ENCODE results near the gene SYK.

Gene SYK

DNA sequence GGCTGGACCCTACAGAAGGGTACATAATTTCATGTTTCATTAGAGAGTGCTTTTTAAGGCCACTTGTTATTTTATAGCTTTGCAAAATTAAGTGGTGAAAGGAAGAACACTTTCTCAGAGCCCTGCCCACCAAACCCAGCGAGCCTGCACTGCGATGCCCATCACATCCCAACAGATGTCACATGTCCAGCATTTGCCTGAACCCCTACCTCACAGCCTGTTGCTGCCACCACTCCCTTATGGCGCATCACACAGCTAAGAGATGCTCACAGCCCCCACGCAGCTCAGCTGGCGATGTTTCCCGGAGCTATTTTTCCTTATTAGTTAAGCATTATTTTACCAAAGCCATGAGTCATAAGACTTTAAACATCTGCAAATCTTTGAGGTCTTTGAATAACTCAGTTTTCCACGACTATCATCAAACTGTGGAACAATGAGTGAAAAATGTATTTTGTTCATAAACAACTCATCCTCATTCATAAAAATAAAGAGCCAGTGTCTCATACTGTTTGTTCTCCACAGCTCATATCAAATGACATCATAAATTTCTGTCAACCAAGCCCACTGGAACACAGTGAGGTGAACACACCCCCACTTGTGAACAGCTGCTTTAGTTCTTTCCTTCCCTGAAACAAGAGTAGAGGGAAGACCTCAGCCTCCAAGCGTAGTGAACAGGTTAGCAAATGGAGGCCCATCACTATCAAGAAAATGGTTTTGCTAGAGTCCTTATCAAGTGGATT lies 104.9 kb downstream of the SYK start:
- in situ Hi-C loops (cut with HindIII; ENCODE audit: low pct_ligation_motif_present, low sequenced_read_pairs): loop anchor here (25.0 kb wide), 1 partner anchor 756 kb away; no protein-coding TSS in a partner anchor
- TF ChIP-seq, protein P1, sequence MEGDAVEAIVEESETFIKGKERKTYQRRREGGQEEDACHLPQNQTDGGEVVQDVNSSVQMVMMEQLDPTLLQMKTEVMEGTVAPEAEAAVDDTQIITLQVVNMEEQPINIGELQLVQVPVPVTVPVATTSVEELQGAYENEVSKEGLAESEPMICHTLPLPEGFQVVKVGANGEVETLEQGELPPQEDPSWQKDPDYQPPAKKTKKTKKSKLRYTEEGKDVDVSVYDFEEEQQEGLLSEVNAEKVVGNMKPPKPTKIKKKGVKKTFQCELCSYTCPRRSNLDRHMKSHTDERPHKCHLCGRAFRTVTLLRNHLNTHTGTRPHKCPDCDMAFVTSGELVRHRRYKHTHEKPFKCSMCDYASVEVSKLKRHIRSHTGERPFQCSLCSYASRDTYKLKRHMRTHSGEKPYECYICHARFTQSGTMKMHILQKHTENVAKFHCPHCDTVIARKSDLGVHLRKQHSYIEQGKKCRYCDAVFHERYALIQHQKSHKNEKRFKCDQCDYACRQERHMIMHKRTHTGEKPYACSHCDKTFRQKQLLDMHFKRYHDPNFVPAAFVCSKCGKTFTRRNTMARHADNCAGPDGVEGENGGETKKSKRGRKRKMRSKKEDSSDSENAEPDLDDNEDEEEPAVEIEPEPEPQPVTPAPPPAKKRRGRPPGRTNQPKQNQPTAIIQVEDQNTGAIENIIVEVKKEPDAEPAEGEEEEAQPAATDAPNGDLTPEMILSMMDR (IDR thresholded peaks at IDR 0.05; ENCODE audit: low read depth, low read length, missing control alignments): no peak
- no peak for DNase-seq
- Histone ChIP-seq H3K4me3 (ENCODE audit: low read depth, low read length) (no peak overlapping the region), H3K36me3 (replicated peaks) (no peaks in the 10 kb centered on the region), H3K27me3 (replicated peaks) (no peaks in the 10 kb centered on the region), H3K27ac (no peak overlapping the region)

DNA sequence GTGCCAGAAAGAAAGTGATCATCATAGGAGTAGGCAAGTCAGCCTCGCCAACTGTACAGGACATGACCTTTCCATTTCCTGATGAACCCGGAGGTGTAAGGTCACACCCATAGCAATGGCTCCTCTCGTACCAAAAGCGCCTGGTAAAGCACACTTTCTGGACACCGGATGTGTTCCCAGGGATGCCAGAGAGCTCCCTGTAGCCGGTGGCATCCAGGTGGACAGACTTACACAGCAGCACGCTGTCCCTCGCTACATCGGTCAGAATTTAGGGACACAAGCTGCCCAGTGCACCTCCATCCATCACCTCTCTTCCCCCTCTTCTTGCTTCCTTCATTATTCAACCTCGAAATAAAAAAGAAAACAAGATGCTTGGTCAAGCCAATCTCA lies 105.4 kb downstream of the SYK start:
- TF ChIP-seq, protein P1 (IDR thresholded peaks at IDR 0.05; ENCODE audit: low read depth, low read length, missing control alignments): no peak
- Histone ChIP-seq H3K27ac (no peak overlapping the region), H3K4me3 (ENCODE audit: low read depth, low read length) (no peak overlapping the region), H3K36me3 (replicated peaks) (no peaks in the 10 kb centered on the region), H3K27me3 (replicated peaks) (no peaks in the 10 kb centered on the region)
- in situ Hi-C loops (cut with HindIII; ENCODE audit: low pct_ligation_motif_present, low sequenced_read_pairs): loop anchor here (25.0 kb wide), 1 partner anchor 755 kb away; no protein-coding TSS in a partner anchor
- no peak for DNase-seq

DNA sequence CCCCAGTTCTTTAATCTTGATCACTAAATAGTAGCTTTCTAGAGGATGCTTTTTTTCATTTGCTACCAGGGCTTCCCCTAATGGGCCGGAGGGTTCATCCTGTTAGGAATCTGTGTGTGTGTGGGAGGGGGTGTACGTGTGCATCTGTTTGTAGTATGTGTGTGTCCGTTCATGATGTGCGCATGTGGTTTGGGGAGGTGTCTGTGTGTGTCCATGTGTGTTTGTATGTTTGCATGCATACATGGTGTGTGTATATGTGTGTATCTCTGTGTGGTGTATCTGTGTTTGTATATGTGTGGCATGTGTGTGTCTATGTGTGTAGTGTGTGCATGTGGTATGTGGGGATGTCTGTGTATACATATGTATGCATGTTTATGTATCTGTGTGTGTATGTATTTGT lies 106.2 kb downstream of the SYK start:
- TF ChIP-seq, protein P1 (IDR thresholded peaks at IDR 0.05; ENCODE audit: low read depth, low read length, missing control alignments): no peak
- in situ Hi-C loops (cut with HindIII; ENCODE audit: low pct_ligation_motif_present, low sequenced_read_pairs): loop anchor here (25.0 kb wide), 1 partner anchor 755 kb away; no protein-coding TSS in a partner anchor
- Histone ChIP-seq H3K27ac (no peak overlapping the region), H3K4me3 (ENCODE audit: low read depth, low read length) (no peak overlapping the region), H3K27me3 (replicated peaks) (no peaks in the 10 kb centered on the region), H3K36me3 (replicated peaks) (no peaks in the 10 kb centered on the region)
- no peak for DNase-seq

DNA sequence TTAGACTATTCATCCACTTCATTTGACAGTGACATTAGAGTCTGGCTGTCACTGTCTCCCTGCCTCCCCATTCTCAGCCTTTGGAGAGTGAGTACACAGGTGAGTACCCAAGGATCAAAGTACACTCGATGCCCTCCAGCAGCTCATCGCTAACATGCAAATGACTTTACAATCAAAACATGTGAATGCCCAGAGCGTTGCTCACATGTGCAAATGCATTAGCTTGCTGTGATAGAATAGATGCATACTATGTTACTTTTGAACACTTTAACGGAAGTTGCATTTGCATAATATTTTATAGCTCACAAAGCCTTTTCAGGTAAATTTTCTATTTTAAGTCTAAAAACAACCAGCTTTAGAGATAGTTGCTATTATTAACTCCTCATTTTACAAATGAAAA lies 107.6 kb downstream of the SYK start:
- H3K27me3 ChIP-seq (replicated peaks): no peaks in the 10 kb centered on the region
- H3K4me3 ChIP-seq (ENCODE audit: low read depth, low read length): no peak overlapping the region
- no peak overlapping the region for H3K27ac ChIP-seq
- TF ChIP-seq, protein P1 (IDR thresholded peaks at IDR 0.05; ENCODE audit: low read depth, low read length, missing control alignments): no peak
- H3K36me3 ChIP-seq (replicated peaks): no peaks in the 10 kb centered on the region
- DNase-seq: no peak
- in situ Hi-C loops (cut with HindIII; ENCODE audit: low pct_ligation_motif_present, low sequenced_read_pairs): loop anchor here (25.0 kb wide), 1 partner anchor 753 kb away; no protein-coding TSS in a partner anchor

DNA sequence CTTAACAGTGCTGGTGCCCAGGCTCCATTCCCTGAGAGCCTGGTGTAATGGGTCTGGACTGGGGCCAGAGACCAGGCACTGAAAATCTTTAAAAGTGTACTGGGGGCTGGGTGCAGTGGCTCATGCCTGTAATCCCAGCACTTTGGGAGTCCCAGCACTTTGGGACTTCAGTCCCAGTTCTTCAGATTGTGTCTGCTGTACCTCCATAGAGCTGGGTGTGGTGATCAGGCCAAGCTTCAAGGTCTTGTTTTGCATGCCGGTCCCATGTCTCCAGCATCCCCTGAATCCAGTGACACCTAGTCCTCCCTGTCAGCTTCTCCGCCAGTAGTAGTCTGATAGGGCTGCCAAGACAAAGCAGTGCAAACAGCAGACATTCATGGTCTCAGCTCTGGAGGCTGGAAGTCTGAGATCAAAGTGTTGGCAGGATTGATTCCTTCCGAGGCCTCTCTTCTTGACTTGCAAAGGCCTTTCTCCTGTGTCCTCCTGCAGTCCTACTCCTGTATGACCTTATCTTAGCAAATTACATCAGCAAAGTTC lies 108.2 kb downstream of the SYK start:
- Histone ChIP-seq H3K36me3 (replicated peaks) (no peaks in the 10 kb centered on the region), H3K4me3 (ENCODE audit: low read depth, low read length) (no peak overlapping the region), H3K27ac (no peak overlapping the region), H3K27me3 (replicated peaks) (no peaks in the 10 kb centered on the region)
- DNase-seq: no peak
- TF ChIP-seq, protein P1 (IDR thresholded peaks at IDR 0.05; ENCODE audit: low read depth, low read length, missing control alignments): no peak
- in situ Hi-C loops (cut with HindIII; ENCODE audit: low pct_ligation_motif_present, low sequenced_read_pairs): loop anchor here (25.0 kb wide), 1 partner anchor 752 kb away; no protein-coding TSS in a partner anchor

Data from brain microvascular endothelial cell (primary cell).